T-helper 22 cell (primary cell): ENCODE measurements around the gene FAM32A.

Source experiments
- DNase-seq: peaks from one replicate; pipeline ENCODE4 v3.0.0-alpha.2; 2020; ENCODE audit warnings: low read depth

The FAM32A gene

GRCh38 chr19:16202320-16203255 is 17.4 kb downstream of the FAM32A start:
- no peak for DNase-seq

- DNase-seq = no peak
Observed at GRCh38 chr19:16203256-16204004, 18.2 kb downstream of the FAM32A start.

GRCh38 chr19:16204005-16204294 is 18.7 kb downstream of the FAM32A start:
- no peak for DNase-seq

- DNase-seq = no peak
Observed at GRCh38 chr19:16205205-16206045, 20.2 kb downstream of the FAM32A start.

- DNase-seq = no peak
Observed at GRCh38 chr19:16206046-16206605, 20.9 kb downstream of the FAM32A start.

GRCh38 chr19:16206637-16207036 is 21.4 kb downstream of the FAM32A start:
- DNase-seq = no peak

GRCh38 chr19:16207063-16207462 is 21.9 kb downstream of the FAM32A start:
- no peak for DNase-seq

GRCh38 chr19:16207490-16208025 is 22.3 kb downstream of the FAM32A start:
- no peak for DNase-seq

GRCh38 chr19:16208064-16208759 is 23.0 kb downstream of the FAM32A start:
- no peak for DNase-seq

GRCh38 chr19:16208847-16209665 is 23.8 kb downstream of the FAM32A start:
- DNase-seq = no peak

GRCh38 chr19:16210168-16210567 is 25.0 kb downstream of the FAM32A start:
- DNase-seq = no peak

- DNase-seq = no peak
Observed at GRCh38 chr19:16213076-16213475, 27.9 kb downstream of the FAM32A start.

GRCh38 chr19:16216744-16217670 is 31.8 kb downstream of the FAM32A start:
- DNase-seq = no peak

GRCh38 chr19:16217716-16218451 is 32.7 kb downstream of the FAM32A start:
- DNase-seq = no peak

GRCh38 chr19:16218851-16219250 is 33.6 kb downstream of the FAM32A start:
- no peak for DNase-seq

- no peak for DNase-seq
Observed at GRCh38 chr19:16222806-16223205, 37.6 kb downstream of the FAM32A start.

- DNase-seq = no peak
Observed at GRCh38 chr19:16223746-16224145, 38.5 kb downstream of the FAM32A start.

- no peak for DNase-seq
Observed at GRCh38 chr19:16224293-16225045, 39.3 kb downstream of the FAM32A start.
